Measurements from ENCODE around the gene SPECC1. TPM values are rescaled to one million over a fixed set of nuclear protein-coding genes. Genes with fewer than 3 reads are reported as not detected.
A peak's percentile ranks its signal among the peaks of the same experiment; 100 is the strongest.
"Not testable (repeated sequence)": the region's sequence is repeated elsewhere in the genome, so short reads cannot be mapped to it uniquely, and the experiment has no call there.

SPECC1 gene
- total and polyA plus RNA-seq, 10 of the 15 experiments (the other 5 are each of a cell fraction or from before 2014, with no cell fraction given): 6.4 to 40.6 (median 23.9) TPM

GRCh38 chr17:20074489-20074888, 65.3 kb downstream of the SPECC1 start:
- no peak for DNase-seq (ENCODE audit: low read depth, low spot score)
- H3K4me1 ChIP-seq (ENCODE audit: control insufficient read depth, insufficient read depth, low read length): peaks cover 21% of the 10 kb centered on the region
- H3K4me2 ChIP-seq (ENCODE audit: control insufficient read depth, insufficient read depth): peak overlapping the region; percentile 95
- in situ Hi-C loops (cut with MboI): no loop called here
- intact Hi-C loops (cut with micrococcal nuclease; ENCODE audit: unreplicated experiment): no loop called here
- no peak overlapping the region for H2AFZ ChIP-seq (ENCODE audit: control insufficient read depth, low read depth, low read length)
- ChIA-PET CTCF (interaction anchor here (0.7 kb wide), 1 partner anchor 78 kb away, joined by 3 read pairs; no protein-coding TSS in a partner anchor), SMC1A (ENCODE audit: uncharacterized antibody, unreplicated experiment) (interaction anchor here (0.8 kb wide), 1 partner anchor 11 kb away, joined by 3 read pairs; no protein-coding TSS in a partner anchor), RAD21 (ENCODE audit: unreplicated experiment) (no interaction called here), POLR2A (no interaction called here)
- peaks cover 7% of the 10 kb centered on the region for H3K79me2 ChIP-seq (ENCODE audit: control insufficient read depth, insufficient read depth, low read length)
- no peak for FAIRE-seq
- no peaks in the 10 kb centered on the region for H3K9me3 ChIP-seq (replicated peaks; ENCODE audit: control insufficient read depth, insufficient read depth, low read length)
- H3K36me3 ChIP-seq (ENCODE audit: control insufficient read depth in 2 of 2, insufficient read depth in 2 of 2, low read length in 1 of 2): no peaks in the 10 kb centered on the region
- H3K9ac ChIP-seq (ENCODE audit: control insufficient read depth, insufficient read depth, low read length): no peak overlapping the region; the same call in 1 of the 2 replicates
- peak; percentile 54 for ATAC-seq
- TF ChIP-seq SPI1 (IDR thresholded peaks at IDR 0.05; ENCODE audit: borderline replicate concordance, insufficient read depth, low read depth, low read length): peak; percentile 69
- peak; percentile 34 for TF ChIP-seq RUNX3 (IDR thresholded peaks at IDR 0.05; ENCODE audit: low read length)
- TF ChIP-seq RFX5 (IDR thresholded peaks at IDR 0.05; ENCODE audit: low read depth, low read length): no peak
- no TSS peak for BruUV-seq (replicated peaks)
- peak overlapping the region; percentile 61; the same call in 1 of the 2 replicates for H3K27ac ChIP-seq (ENCODE audit: control insufficient read depth, insufficient read depth)
- no peaks in the 10 kb centered on the region for H4K20me1 ChIP-seq (ENCODE audit: control insufficient read depth, insufficient read depth)
- peak overlapping the region; percentile 62 for H3K4me3 ChIP-seq
- 18% methylated on average over 3 of the region's 3 CpGs for WGBS (ENCODE audit: insufficient coverage, insufficient replicate concordance, low lambda C conversion rate, missing lambda C conversion rate)
- H3K27me3 ChIP-seq (replicated peaks in 1 of 2; ENCODE audit: control insufficient read depth in 2 of 2, insufficient read depth in 2 of 2, low read length in 1 of 2): no peaks in the 10 kb centered on the region

- H3K27ac ChIP-seq (ENCODE audit: control insufficient read depth, insufficient read depth); H2AFZ ChIP-seq (ENCODE audit: control insufficient read depth, low read depth, low read length); H3K36me3 ChIP-seq (ENCODE audit: control insufficient read depth in 2 of 2, insufficient read depth in 2 of 2, low read length in 1 of 2); RAD21 ChIA-PET (ENCODE audit: unreplicated experiment); FAIRE-seq; H3K79me2 ChIP-seq (ENCODE audit: control insufficient read depth, insufficient read depth, low read length); intact Hi-C loops (cut with micrococcal nuclease; ENCODE audit: unreplicated experiment); BruUV-seq (replicated peaks); in situ Hi-C loops (cut with MboI); H4K20me1 ChIP-seq (ENCODE audit: control insufficient read depth, insufficient read depth); H3K4me3 ChIP-seq; H3K9ac ChIP-seq (ENCODE audit: control insufficient read depth, insufficient read depth, low read length); ATAC-seq; POLR2A ChIA-PET; H3K27me3 ChIP-seq (replicated peaks in 1 of 2; ENCODE audit: control insufficient read depth in 2 of 2, insufficient read depth in 2 of 2, low read length in 1 of 2); H3K9me3 ChIP-seq (replicated peaks; ENCODE audit: control insufficient read depth, insufficient read depth, low read length); SMC1A ChIA-PET (ENCODE audit: uncharacterized antibody, unreplicated experiment); DNase-seq (ENCODE audit: low read depth, low spot score): not testable (repeated sequence)
- Histone ChIP-seq H3K4me2 (ENCODE audit: control insufficient read depth, insufficient read depth) (peak overlapping the region; percentile 7; the same call in 1 of the 2 replicates), H3K4me1 (ENCODE audit: control insufficient read depth, insufficient read depth, low read length) (peaks cover 21% of the 10 kb centered on the region)
- CTCF ChIA-PET: interaction anchor here (0.6 to 1.6 kb wide), 2 partner anchors 11 to 83 kb away, joined by 3 read pairs; no protein-coding TSS in a partner anchor
- WGBS (ENCODE audit: insufficient coverage, insufficient replicate concordance, low lambda C conversion rate, missing lambda C conversion rate): 93% methylated on average over 3 of the region's 3 CpGs
Observed at GRCh38 chr17:20076137-20076536, 67.0 kb downstream of the SPECC1 start.
